Measurements from ENCODE around the gene WNT3A. TPM values are rescaled to one million over a fixed set of nuclear protein-coding genes. Genes with fewer than 3 reads are reported as not detected.

WNT3A gene
- total and polyA plus RNA-seq, 4 donors, result 0.09 to 3.1 (median 1.9) TPM

DNA sequence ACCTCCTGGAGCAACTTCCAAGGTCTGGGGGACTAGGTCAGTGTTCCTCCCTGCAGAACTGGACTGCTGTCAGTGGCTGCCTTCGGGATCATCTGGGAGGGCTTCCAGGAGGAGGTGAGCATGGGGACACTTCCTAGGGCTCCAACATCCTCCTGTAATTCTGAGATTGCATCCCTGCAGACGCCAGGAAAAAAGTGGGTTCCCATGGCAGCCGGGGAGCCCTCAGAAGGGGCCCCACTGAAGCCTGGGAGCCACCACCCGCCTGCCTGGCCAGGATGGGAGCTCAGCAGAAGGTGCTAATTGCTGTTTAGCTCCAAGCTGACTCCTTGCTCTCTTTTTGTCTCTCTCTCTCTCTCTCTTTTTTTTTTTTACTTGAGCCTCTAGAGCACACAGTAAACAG, 59.6 kb downstream of the WNT3A start:
- ATAC-seq (ENCODE audit: insufficient read depth, low FRiP score) (no peak), DNase-seq (no peak)
- H3K9me3 ChIP-seq (ENCODE audit: control insufficient read depth in 4 of 4, insufficient read depth in 3 of 4, low read length in 3 of 4), result peaks cover 0 to 2% (median 0%) of the 10 kb centered on the region in 4 donors
- no peak overlapping the region for H3K9ac ChIP-seq (ENCODE audit: insufficient read depth in 1 of 2, low read length in 2 of 2)
- H3K27ac ChIP-seq (ENCODE audit: low read depth in 1 of 2, low read length in 1 of 2), result no peak overlapping the region
- H3K4me1 ChIP-seq (ENCODE audit: control insufficient read depth in 5 of 5, insufficient read depth in 5 of 5, low read length in 5 of 5), result no peaks in the 10 kb centered on the region
- H3K36me3 ChIP-seq (ENCODE audit: control insufficient read depth in 4 of 4, insufficient read depth in 4 of 4, low read length in 4 of 4), result no peaks in the 10 kb centered on the region
- 42 to 47% methylated on average over 4 of the region's 4 CpGs for WGBS, 2 donors
- TF ChIP-seq, protein P1, sequence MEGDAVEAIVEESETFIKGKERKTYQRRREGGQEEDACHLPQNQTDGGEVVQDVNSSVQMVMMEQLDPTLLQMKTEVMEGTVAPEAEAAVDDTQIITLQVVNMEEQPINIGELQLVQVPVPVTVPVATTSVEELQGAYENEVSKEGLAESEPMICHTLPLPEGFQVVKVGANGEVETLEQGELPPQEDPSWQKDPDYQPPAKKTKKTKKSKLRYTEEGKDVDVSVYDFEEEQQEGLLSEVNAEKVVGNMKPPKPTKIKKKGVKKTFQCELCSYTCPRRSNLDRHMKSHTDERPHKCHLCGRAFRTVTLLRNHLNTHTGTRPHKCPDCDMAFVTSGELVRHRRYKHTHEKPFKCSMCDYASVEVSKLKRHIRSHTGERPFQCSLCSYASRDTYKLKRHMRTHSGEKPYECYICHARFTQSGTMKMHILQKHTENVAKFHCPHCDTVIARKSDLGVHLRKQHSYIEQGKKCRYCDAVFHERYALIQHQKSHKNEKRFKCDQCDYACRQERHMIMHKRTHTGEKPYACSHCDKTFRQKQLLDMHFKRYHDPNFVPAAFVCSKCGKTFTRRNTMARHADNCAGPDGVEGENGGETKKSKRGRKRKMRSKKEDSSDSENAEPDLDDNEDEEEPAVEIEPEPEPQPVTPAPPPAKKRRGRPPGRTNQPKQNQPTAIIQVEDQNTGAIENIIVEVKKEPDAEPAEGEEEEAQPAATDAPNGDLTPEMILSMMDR (IDR thresholded peaks at IDR 0.05; ENCODE audit: control extremely low read depth, extremely low read depth), result no peak
- H3K4me3 ChIP-seq, result no peak overlapping the region
- H3K27me3 ChIP-seq (ENCODE audit: control insufficient read depth in 3 of 3, insufficient read depth in 3 of 3, low read length in 2 of 3), result peaks cover 5 to 43% (median 39%) of the 10 kb centered on the region in 3 donors

DNA sequence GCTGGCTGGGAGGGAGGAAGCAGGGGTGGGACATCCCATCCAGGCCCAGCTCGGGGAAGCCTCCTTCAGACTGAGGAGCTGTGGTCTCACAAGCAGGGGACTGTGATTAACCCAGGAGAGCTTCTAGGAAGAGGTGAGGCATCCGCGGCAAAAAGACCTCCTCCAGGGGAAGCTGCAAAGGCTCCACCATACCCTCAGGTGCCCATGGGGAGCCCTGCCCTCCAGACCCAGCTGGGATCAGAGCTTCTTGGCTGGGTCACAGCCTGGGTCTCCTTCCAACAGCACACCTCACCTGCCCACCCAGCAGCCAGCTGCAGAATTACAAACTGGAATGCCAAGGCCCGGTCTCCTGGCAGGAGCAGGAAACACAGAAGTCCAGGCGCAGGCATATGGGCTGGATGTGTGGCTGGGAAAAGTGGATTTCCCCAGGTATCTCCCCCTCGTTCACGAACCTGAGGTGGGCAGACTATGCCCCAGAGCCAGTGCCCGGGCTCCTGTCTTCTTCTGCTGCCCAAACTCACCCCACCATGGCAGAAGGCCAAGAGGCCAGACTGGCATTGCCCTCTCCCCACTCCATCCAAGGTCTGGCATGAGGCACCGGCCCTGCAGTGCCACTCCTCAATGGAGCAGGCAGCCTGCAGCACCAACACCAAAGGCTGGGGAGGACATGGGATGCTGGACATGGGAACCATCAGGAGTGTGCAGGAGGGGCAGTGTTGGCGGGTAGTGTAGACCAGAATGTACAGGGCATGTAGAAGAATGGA, 60.3 kb downstream of the WNT3A start:
- Histone ChIP-seq H3K4me3 (no peak overlapping the region), H3K9ac (ENCODE audit: insufficient read depth in 1 of 2, low read length in 2 of 2) (no peak overlapping the region), H3K9me3 (ENCODE audit: control insufficient read depth in 4 of 4, insufficient read depth in 3 of 4, low read length in 3 of 4) (peaks cover 0 to 2% (median 0%) of the 10 kb centered on the region in 4 donors), H3K27me3 (ENCODE audit: control insufficient read depth in 3 of 3, insufficient read depth in 3 of 3, low read length in 2 of 3) (peaks cover 5 to 47% (median 38%) of the 10 kb centered on the region in 3 donors), H3K36me3 (ENCODE audit: control insufficient read depth in 4 of 4, insufficient read depth in 4 of 4, low read length in 4 of 4) (no peaks in the 10 kb centered on the region), H3K27ac (ENCODE audit: low read depth in 1 of 2, low read length in 1 of 2) (no peak overlapping the region), H3K4me1 (ENCODE audit: control insufficient read depth in 5 of 5, insufficient read depth in 5 of 5, low read length in 5 of 5) (no peaks in the 10 kb centered on the region)
- DNase-seq, result no peak
- TF ChIP-seq, protein P1 (IDR thresholded peaks at IDR 0.05; ENCODE audit: control extremely low read depth, extremely low read depth), result no peak
- 57 to 58% methylated on average over 10 of the region's 10 CpGs for WGBS, 2 donors
- ATAC-seq (ENCODE audit: insufficient read depth, low FRiP score), result no peak

DNA sequence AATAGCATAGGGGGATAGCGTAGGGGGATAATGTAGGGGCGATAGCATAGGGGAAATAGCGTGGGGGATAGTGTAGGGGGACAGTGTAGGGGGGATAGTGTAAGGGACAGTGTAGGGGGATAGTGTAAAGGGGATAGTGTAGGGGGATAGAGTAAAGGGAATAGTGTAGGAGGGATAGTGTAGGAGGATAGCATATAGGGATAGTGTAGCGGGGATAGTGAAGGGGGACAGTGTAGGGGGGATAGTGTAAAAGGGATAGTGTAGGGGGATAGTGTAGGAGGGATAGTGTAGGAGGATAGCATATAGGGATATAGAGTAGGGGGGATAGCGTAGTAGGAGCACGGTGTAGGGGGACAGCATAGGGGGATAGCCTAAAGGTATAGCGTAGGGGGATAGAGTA, 61.6 kb downstream of the WNT3A start:
- H3K9ac ChIP-seq (ENCODE audit: insufficient read depth in 1 of 2, low read length in 2 of 2), result no peak overlapping the region
- no peaks in the 10 kb centered on the region for H3K36me3 ChIP-seq (ENCODE audit: control insufficient read depth in 4 of 4, insufficient read depth in 4 of 4, low read length in 4 of 4)
- no peak overlapping the region for H3K4me3 ChIP-seq
- WGBS, 2 donors, result 69 to 75% methylated on average over 7 of the region's 7 CpGs
- H3K4me1 ChIP-seq (ENCODE audit: control insufficient read depth in 5 of 5, insufficient read depth in 5 of 5, low read length in 5 of 5), result no peaks in the 10 kb centered on the region
- DNase-seq, result no peak
- no peak for ATAC-seq (ENCODE audit: insufficient read depth, low FRiP score)
- H3K9me3 ChIP-seq (ENCODE audit: control insufficient read depth in 4 of 4, insufficient read depth in 3 of 4, low read length in 3 of 4), result peaks cover 0 to 2% (median 0%) of the 10 kb centered on the region in 4 donors
- H3K27me3 ChIP-seq (ENCODE audit: control insufficient read depth in 3 of 3, insufficient read depth in 3 of 3, low read length in 2 of 3), result peaks cover 5 to 50% (median 40%) of the 10 kb centered on the region in 3 donors
- H3K27ac ChIP-seq (ENCODE audit: low read depth in 1 of 2, low read length in 1 of 2), result no peak overlapping the region
- TF ChIP-seq, protein P1 (IDR thresholded peaks at IDR 0.05; ENCODE audit: control extremely low read depth, extremely low read depth), result no peak

All from lung (tissue), 12 donors.